Transverse colon (tissue), 3 donors: Measurements from ENCODE around the gene DTNA.

Experiments
- POLR2A ChIP-seq: fragments of 450-650 bp; IDR thresholded peaks from one replicate; pipeline ENCODE4 v1.6.1; 2016; ENCODE audit warnings: antibody characterized with exemption, mild to moderate bottlenecking, moderate library complexity
- TF ChIP-seq, protein P1 (sequence below), 5 experiments: fragments of 200-600 bp in 3 of 5; fragments of 450-650 bp in 2 of 5; sonication (generic) in 3 of 5; IDR thresholded peaks; 1 replicate in 2 of 5; 2 replicates in 3 of 5; pipeline ENCODE4 v1.5.1; 2016 to 2017; ENCODE audit warnings: antibody characterized with exemption in 5 of 5, inconsistent platforms in 3 of 5, mild to moderate bottlenecking in 2 of 5, moderate library complexity in 1 of 5

DNA sequence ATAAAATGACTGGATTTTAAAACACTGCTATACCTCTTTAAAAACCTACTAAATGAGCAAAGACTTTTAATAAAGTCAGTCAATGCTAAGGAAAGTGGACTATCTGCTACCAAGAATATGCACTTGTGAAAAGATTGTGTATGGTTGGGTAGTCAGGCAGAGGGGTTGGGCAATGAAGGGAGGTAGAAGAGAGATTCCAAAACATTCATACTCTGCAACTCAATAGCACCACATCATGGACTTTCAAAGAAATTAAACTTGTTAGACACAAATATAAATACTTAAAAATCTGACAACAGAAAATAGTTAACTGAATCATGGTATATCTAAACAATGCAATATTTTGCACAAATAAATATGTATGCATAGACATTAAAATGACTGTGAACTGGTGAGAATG is 191.2 kb downstream of the DTNA start:
- TF ChIP-seq, protein P1, sequence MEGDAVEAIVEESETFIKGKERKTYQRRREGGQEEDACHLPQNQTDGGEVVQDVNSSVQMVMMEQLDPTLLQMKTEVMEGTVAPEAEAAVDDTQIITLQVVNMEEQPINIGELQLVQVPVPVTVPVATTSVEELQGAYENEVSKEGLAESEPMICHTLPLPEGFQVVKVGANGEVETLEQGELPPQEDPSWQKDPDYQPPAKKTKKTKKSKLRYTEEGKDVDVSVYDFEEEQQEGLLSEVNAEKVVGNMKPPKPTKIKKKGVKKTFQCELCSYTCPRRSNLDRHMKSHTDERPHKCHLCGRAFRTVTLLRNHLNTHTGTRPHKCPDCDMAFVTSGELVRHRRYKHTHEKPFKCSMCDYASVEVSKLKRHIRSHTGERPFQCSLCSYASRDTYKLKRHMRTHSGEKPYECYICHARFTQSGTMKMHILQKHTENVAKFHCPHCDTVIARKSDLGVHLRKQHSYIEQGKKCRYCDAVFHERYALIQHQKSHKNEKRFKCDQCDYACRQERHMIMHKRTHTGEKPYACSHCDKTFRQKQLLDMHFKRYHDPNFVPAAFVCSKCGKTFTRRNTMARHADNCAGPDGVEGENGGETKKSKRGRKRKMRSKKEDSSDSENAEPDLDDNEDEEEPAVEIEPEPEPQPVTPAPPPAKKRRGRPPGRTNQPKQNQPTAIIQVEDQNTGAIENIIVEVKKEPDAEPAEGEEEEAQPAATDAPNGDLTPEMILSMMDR (IDR thresholded peaks at IDR 0.05) = no peak
- TF ChIP-seq POLR2A = no peak
